Measurements from ENCODE around the gene CCDC73.
"Not testable (repeated sequence)": the region's sequence is repeated elsewhere in the genome, so short reads cannot be mapped to it uniquely, and the experiment has no call there.

CCDC73 gene

DNA sequence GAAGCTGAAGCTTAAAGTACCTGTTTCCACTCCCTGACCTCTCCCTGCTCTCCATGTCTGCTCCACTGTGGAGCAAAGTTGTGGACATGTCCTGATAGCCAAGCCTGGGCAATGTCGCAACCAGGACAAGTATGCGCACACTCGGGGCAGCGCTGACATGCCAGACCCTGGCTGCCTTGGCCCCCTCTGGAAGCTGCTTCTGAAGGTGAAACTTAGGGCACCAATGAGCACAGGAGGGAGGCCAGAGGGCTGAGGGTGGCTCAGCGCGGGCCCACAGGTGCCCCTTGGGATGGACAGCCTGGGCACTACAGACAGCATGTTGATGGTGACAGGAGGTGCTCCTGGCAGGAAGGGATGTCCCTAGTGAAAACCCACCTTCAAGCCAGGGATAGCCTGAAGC, 90.2 kb downstream of the CCDC73 start:
- DNase-seq, result no peak

DNA sequence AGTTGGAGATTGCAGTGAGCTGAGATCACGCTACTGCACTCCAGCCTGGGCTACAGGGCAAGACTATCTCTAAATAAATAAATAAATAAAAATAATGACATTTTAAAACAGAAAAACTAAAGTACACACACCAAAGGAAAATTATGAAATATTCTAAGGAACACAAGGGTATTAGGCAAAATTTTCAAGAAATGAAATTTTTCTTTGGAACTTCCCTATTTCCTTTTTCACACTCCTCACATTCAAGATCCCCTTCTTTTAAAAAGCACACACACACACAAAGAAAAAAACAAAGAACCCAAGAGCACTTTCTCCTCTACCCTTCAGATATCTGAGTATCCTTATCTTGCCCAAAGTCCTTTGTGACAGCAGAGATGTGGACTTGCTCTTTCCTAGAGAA, 92.8 kb downstream of the CCDC73 start:
- DNase-seq, result no peak

DNA sequence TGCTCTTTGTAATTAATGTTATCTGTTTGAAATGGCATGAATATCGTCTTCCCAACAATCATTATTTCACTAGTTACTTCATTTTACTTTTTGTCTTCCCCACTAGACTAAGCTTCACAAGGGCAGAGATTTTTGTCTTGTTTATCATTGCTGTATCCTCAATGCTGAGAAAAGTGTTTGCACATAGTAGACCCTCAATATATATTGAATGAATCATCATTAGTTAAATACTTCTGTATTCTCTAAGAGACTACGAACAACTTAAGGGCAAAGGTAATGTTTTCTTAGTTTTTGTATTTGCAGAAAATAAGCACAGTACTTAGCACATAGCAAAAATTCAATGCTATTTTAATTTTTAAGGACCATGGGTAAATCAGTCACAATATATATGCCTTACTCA, 95.9 kb downstream of the CCDC73 start:
- no peak for DNase-seq

DNA sequence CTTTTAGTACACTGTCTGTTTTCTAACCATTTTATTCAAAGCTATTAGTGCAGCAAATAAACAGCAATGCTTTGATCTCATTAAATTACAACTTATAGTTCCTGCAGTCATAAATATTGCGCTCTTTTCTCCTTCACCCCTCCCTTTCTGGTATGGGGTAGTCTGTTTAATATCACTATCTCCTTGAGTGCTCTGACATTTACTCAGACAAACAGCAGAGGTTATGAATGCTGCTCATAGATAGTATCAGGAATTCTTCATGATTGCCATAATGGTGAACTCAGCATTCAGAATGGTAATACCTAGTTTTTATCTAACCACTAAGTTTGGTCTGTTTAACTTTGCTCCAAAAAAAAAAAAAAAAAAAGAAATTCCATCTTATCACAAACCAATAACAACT, 123.4 kb downstream of the CCDC73 start:
- DNase-seq, result no peak

DNA sequence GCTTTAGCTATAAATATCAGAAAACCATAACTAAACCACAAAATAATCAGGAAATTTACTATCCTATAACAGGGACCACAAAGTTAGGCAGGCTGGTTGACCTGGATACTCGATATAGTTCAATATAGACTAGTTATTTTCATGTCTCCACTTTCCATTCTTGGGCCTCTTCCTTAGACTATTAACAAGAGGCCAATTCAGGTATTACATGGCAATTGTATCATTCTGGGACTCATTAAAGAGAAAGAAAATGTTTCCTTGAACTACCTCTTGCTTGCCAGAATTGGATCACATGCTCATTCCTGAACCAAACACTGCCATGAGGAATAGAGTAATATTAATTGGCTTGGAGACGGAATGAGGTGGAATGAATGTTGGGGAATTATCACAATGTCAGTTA, 134.8 kb downstream of the CCDC73 start:
- DNase-seq, result no peak

DNA sequence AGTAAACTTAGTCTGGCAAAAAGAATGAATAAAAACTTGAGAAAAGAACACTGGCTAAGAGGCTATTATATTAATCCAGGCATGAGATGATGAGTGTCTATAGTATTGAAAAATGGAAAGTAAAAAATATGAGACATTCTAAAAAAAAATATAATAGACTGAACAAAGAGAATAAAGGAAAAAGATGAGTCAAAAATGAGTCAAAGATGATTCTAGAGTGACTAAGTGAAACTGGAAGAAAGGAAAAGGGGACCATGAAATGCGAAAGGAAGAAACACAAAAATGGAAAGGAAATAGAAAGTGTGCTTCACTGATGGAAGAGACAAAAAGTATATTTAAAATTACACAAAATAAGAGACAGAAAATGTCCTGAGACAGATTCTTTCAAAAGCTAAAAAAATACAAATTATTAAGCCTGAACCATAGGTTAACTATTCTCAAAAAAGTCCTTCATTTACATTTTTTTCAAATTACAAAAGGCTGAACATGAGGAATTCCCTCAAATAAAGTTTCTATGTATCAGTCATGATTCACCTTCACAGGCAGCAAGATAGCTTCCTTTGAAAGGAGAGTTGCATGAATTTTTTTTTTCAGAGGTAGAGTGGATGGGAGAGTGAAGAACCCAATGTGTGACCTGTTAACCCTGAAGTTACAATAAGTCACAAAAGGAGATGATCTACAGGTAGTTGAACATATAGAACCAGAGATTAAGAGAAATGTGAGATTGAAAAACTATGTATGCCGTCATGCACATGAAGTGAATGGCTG, 135.6 kb downstream of the CCDC73 start:
- DNase-seq, result no peak

DNA sequence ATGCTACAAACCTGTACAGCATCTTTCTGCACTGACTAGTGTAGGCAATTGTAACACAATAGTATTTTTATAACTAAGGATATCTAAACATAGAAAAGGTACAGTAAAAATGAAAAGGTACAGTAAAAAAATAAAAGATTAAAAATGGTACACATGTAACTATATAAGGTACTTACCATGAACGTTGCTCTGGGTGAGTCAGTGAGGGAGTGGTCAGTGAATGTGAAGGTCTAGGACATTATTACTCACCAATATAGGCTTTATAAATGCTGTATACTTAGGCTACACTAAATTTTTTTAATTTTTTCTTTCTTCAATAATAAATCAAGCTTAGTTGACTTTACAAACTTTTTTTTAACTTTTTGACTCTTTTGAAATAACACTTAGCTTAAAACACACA, 150.9 kb downstream of the CCDC73 start:
- no peak for DNase-seq

DNA sequence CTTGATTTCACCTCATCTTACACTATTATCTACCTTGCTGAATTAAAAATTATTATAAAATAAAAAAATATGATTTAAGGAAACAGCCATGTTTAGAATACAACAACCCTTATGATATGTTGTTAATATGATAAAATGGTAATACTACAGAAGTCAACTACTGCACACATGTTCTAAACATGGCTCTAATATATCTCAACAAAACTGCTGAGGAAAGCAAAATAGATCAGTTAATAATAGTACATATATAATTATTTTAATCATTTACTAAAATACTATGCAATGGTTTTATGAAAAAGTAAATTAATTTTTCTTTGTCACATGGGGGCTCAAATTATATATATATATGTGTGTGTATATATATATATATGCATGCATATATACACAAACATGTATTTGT, 153.1 kb downstream of the CCDC73 start:
- no peak for DNase-seq

DNA sequence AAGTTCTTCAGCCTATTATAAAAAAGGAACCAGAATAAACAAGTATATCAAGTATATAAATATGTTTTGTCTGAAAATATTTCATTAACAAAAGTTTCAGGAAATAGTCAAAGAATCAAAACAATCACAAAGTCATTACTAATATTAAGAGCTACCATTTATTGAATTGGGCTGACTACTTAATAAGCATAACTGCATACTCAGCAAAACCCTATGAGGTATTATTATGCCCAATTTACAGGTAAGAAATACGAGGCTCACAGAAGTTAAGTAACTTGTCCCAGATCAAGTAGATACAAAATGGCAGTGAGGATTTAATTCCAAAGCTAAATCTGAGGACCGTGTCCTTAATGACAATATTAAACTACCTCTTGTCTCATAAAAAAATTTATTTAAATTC, 158.6 kb downstream of the CCDC73 start:
- no peak for DNase-seq

DNA sequence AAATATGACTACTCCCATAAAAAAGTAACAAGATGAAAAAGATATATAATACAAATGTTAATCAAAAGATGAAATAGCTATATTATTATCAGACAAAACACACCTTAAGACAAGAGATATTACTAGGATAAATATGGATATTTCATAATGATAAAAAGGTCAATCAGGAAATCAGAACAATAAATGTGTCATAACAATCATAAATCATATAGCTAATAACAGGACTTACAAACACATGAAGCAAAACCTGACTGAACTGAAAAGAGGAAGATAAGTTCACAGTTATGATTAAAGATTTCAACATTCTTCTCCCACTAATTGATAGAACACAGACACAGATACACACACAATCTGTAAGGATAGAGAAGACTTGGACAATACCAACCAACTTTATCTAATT, 163.6 kb downstream of the CCDC73 start:
- DNase-seq, result no peak

DNA sequence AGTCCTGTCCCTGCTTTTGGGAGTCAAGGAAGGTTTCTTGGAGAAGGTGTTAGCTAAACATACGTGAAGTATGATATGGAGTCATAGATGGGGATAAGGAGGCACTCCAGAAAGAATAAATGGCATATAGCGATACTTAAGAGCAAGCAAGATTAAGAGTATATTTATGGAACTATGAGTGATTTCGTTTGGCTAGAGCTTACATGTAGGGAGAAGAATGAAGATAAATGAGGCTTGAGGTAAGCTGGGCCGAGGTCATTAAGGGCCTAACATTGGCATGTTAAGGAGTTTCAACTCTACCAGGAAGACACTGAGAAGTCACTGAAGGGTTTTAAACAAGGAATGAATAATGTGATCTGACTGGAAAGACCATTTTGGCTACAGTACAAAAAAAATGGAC, 177.6 kb downstream of the CCDC73 start:
- DNase-seq, result no peak

DNA sequence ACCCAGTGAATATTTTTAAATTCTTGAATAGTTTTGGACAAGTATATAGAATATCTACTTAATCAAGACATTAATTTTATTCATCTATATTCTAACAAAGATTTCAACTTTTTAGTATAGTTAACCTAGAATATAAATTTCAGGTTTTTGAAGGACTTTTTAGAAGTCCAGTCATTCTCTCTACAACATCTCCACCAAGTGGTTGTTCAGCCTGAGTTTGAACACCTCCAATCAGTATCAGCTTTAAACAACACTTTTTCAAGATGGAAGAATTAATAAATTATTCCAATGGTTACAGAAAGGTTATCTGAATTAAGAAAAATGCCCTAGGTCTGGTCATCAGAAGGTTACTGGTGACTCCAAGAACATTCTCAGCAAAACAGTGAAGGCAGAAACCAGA, 179.0 kb downstream of the CCDC73 start:
- DNase-seq, result no peak

DNA sequence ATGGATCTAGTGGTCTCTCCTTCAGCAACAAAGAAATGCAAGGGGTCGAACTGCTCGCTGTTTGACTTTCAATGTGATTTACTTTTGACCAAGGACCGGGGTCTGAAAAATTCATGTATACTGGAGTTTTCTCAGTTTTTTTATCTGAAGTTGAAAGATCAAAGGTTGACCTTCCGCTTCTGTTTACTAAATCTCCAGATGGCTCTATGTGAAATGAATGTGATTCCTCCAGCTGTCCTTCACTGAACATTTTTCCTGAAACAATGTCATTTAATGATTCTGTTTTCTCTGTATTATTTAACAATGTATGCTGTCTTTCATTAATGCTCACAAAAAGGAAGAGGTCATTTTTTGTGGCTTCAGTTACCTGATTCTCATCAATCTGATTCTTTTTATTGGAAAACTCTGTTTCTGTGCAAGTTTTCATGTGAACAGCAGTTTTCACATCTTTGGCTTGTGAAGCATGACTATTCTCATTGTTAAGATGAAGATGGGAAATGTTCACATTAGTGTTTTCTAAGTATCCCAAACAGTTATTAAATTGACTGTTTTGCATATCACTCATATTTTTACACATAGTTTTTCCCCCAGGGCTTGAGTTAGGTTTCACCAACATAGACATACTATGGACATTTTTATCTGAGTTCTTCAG, 180.8 kb downstream of the CCDC73 start:
- DNase-seq, result no peak

DNA sequence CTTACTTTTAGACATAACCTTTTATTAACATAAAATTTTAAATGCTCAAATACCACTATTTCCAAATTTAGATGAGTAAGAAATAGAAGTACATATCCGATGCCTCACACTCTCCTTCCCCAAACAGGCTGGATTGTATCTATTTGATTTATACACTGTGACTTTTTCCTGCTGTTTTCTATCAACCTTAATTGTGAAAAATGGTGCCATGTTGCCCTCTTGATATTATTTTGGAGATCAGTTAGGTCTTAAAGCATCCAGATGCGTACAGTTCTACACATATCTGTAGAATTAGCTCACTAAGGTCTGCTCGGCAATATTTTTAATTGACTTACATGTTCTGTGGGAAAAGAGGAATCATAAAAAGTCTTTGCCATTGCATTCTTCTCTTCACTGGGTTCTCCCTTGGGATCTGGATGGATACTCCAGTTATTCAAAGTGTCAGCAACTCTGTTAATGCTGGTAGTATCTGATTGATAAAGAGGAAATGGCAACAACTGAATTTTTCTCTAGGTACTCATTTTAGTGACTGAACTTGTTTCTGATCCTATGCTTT, 183.6 kb downstream of the CCDC73 start:
- DNase-seq, result no peak

DNA sequence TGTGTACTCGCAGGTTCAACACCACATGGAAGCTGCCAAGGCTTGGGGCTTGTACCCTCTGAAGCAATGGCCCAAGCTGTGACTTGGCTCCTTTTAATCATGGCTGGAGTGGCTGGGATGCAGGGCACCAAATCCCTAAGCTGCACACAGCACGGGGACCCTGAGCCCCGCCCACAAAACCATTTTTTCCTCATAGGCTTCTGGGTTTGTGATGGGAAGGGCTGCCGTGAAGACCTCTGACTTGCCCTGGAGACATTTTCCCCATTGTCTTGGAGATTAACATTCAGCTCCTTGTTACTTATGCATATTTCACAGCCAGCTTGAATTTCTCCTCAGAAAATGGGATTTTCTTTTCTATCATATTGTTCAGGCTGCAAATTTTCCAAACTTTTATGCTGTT, 185.6 kb downstream of the CCDC73 start:
- not testable (repeated sequence) for DNase-seq

DNA sequence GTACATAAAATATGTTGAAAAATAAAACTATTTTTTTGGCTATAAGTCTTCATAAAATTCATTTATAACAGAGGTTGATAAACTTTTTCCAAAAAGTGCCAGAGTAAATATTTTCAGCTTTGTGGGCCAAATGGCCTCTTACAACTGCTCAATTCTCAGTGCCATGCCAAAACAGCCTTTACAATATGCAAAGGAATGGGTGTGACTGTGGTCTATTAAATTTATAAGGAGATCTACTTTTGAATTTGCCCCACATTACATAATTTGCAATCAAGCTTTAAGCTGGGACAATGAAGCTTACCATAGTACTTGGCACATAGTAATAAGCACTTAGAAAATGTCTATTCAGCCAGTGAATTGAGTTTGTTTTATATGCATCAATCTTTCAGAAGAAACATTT, 188.2 kb downstream of the CCDC73 start:
- no peak for DNase-seq

DNA sequence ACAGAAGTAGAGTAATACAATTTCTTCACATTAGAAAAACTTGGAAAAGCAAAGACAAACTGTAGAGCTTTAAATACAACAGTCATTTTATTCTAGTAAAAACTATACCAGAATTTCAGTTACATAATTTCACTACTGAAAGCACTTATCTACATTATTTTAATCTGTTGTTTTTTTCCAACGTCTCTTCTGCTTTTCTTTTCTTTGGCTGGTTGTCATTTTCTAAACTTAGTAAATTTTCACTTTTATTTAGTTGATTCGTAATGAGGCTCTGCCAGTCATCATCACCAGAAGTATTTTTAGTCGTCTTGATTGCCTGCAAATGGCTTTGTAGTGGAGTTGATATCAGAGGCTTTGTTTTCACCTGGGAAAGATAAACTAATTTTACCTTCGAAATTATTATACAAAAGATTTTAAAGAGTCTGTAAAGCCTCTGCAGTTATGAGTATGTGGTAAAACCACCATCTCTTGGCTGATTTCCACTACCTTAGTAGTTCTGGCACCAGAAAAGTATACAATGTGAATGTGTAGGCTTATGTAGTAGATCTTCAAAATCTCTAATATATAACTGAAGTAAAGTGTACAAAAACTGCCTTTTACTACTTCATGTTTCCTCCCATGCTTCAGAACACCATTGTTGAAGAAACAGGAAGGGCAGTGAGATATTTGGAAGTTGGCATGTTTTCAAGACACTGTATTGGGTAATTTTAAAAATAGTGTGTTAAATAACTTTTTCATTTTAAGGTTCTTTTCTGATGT, 191.6 kb downstream of the CCDC73 start:
- DNase-seq, result no peak

DNA sequence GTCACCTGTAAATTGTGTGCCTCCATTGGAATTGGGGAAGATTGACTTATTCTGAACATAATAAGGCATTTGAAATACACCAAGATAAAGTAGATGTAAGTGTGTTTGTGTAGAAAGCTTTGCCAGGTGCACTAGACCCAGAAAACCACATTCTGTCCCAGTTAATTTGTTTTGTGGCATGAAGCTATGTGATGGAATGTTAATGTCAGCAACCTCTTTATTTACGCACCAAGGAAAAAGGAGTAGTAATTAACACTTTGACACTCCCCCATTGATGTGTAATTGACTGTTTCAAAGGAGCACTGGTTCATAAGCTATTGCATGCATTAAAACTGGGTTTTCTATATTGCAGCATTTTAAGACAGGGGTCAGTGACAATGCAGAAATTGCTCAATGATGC, 196.5 kb downstream of the CCDC73 start:
- no peak for DNase-seq

DNA sequence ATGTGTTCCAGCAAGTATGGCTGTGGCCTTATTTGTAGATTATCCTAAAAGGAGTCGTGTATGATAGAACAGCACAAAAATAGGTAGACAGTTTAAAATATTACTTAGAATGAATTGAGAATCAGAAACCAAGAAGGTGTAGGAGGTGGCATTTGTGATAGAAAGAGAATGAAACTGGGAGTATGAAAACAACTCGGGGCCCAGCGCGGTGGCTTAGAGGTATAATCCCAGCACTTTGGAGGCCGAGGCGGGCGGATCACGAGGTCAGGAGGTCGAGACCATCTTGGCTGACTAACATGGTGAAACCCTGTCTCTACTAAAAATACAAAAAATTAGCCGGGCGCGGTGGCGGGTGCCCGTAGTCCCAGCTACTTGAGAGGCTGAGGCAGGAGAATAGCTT, 198.3 kb downstream of the CCDC73 start:
- DNase-seq, result not testable (repeated sequence)

DNA sequence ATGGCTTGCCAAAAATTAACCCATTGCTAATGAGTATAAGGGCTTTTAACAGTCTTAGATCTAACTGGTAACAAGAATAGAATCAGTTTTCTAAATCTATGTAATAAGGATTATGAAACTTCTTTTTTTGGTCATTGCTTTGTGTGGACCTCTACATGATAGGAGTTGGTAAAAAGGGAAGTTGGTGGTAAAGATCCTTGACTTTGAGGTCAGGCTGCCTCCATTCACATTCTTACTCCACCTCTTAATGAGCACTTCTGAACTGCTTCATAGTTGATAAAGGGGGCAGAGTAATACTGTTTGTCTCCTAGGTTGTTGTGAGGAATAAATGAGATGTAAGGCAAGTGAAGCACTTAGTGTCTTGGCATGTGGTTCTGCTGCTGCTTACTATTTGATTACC, 200.2 kb downstream of the CCDC73 start:
- DNase-seq, result no peak

DNA sequence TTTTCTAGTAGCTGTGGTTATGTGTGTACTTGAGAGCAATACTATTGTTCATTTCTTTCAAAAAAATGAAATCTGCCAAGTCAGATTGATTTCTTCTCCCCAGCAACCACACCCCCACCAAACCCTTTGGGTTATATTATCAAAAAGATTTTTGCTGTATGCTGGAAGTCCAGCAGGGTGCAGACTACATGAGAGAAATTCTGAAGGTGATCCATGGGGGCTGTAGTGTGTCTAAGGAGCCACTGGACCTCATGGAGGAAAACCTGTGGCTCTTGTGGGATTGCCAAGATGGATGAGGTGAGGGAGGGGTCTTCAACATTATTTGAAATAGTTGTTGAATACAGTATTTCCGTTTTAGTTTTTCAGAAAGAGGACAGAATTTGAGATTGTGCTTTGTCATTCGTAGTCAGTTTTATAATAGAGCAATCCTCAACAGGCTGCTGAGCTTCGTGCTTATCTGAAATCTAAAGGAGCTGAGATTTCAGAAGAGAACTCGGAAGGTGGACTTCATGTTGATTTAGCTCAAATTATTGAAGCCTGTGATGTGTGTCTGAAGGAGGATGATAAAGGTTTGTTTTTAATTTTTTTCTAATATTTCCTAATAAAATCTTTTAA, 207.8 kb downstream of the CCDC73 start:
- DNase-seq, result no peak

DNA sequence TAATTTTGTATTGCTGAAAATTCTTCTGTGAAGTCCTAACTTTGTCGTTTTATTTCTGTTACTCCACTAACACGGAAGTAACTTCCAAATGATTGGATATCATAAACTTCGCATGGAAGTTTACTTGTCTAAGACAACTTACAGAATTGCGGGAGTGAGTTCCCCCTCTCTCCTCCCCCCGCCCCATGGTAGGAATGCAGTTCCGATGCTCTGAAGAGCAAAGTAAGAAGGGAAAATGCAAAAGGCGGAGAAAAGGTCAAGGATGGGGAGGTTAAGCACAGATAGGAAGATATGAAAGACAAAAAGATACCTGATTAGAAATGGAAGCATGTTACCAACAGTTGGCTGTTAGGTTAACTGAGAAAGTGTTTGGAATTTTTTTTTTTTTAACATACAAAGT, 209.5 kb downstream of the CCDC73 start:
- DNase-seq, result no peak
